GM12878 (cell line): ENCODE measurements around the gene GLRA1. TPM values are rescaled to one million over a fixed set of nuclear protein-coding genes. Genes with fewer than 3 reads are reported as not detected.

ENCODE experiments used
- ATAC-seq: fragments of 200-7000 bp; cut with Tn5 transposase; 3 replicates; pipeline ENCODE4 v1.9.1; 2020; ENCODE audit warnings: mild to moderate bottlenecking, moderate library complexity
- BruUV-seq: library from RNA; stranded (reverse); fragments of 400-500 nt; replicated peaks from 2 replicates; lab custom pipeline; 2021; lab: Mats Ljungman, UMichigan
- CTCF ChIA-PET: fragments of 300-600 bp; sonication (Branson Sonifier 250); formaldehyde crosslinking; extraction: SDS; loops from one replicate; lab custom pipeline; 2021; ENCODE audit warnings: inconsistent platforms; lab: Yijun Ruan, JAX
- POLR2A ChIA-PET: fragments of 350-600 bp; formaldehyde crosslinking; extraction: SDS; loops from one replicate; lab custom pipeline; 2021; ENCODE audit warnings: inconsistent platforms; lab: Charles Lee
- RAD21 ChIA-PET: fragments of 300-600 bp; sonication (Branson Sonifier 250); formaldehyde crosslinking; loops from one replicate; lab custom pipeline; 2023; ENCODE audit warnings: antibody characterized with exemption; ENCODE audit not compliant: unreplicated experiment; lab: Charles Lee
- SMC1A ChIA-PET: fragments of 300-600 bp; sonication (Branson Sonifier 250); formaldehyde crosslinking; loops from one replicate; lab custom pipeline; 2023; ENCODE audit not compliant: unreplicated experiment, uncharacterized antibody; lab: Charles Lee
- DNase-seq: peaks from one replicate; pipeline ENCODE4 v3.0.0-alpha.2; 2011; ENCODE audit warnings: low read depth, low spot score
- FAIRE-seq: peaks from 3 replicates; lab custom pipeline; 2011; peaks lifted over from hg19 to GRCh38; lab: Jason Lieb, UNC
- H2AFZ ChIP-seq: 2 replicates; pipeline ENCODE4 v1.6.0; 2011; ENCODE audit warnings: low read depth, low read length, control low read depth; ENCODE audit not compliant: control insufficient read depth
- H3K27ac ChIP-seq: 2 replicates; pipeline ENCODE4 v1.5.1; 2011; ENCODE audit warnings: control low read depth; ENCODE audit not compliant: control insufficient read depth, insufficient read depth
- H3K27me3 ChIP-seq, 2 experiments: replicated peaks in 1 of 2; 2 replicates each; pipeline versions ENCODE4 v1.6.0 to v1.6.1; 2011; ENCODE audit warnings: low read length in 1 of 2; ENCODE audit not compliant: control insufficient read depth in 2 of 2, insufficient read depth in 2 of 2
- H3K36me3 ChIP-seq, 2 experiments: 2 replicates each; pipeline ENCODE4 v1.5.1; 2011; ENCODE audit warnings: low read length in 1 of 2; ENCODE audit not compliant: control insufficient read depth in 2 of 2, insufficient read depth in 2 of 2
- H3K4me1 ChIP-seq: 2 replicates; pipeline ENCODE4 v1.6.1; 2011; ENCODE audit warnings: mild to moderate bottlenecking, low read length, moderate library complexity, mixed read lengths; ENCODE audit not compliant: control insufficient read depth, insufficient read depth
- H3K4me2 ChIP-seq: 2 replicates; pipeline ENCODE4 v1.6.0; 2011; ENCODE audit warnings: control low read depth; ENCODE audit not compliant: control insufficient read depth, insufficient read depth
- H3K4me3 ChIP-seq: fragments of 200-600 bp; sonication (generic); 2 replicates; pipeline ENCODE4 v1.5.1; 2016
- H3K79me2 ChIP-seq: 2 replicates; pipeline ENCODE4 v1.6.0; 2011; ENCODE audit warnings: low read length; ENCODE audit not compliant: control insufficient read depth, insufficient read depth
- H3K9ac ChIP-seq: 2 replicates; pipeline ENCODE4 v1.8.0; 2011; ENCODE audit warnings: low read length, control low read depth, mixed read lengths; ENCODE audit not compliant: control insufficient read depth, insufficient read depth
- H3K9me3 ChIP-seq: replicated peaks from 3 replicates; pipeline ENCODE4 v1.5.1; 2011; ENCODE audit warnings: mild to moderate bottlenecking, low read length; ENCODE audit not compliant: control insufficient read depth, insufficient read depth
- H4K20me1 ChIP-seq: 2 replicates; pipeline ENCODE4 v1.6.0; 2011; ENCODE audit not compliant: control insufficient read depth, insufficient read depth
- CEBPB ChIP-seq, 2 experiments: fragments of 150-350 bp in 1 of 2; IDR thresholded peaks; 2 replicates each; pipeline ENCODE4 v1.6.1; 2012 to 2014; ENCODE audit warnings: low read depth in 2 of 2, low read length in 2 of 2, borderline replicate concordance in 1 of 2, inconsistent platforms in 1 of 2
- CHD4 ChIP-seq: fragments of 200-600 bp; sonication (generic); IDR thresholded peaks from 2 replicates; pipeline ENCODE4 v1.6.1; 2016; ENCODE audit warnings: mild to moderate bottlenecking
- HDAC2 ChIP-seq: fragments of 200-600 bp; sonication (generic); IDR thresholded peaks from 2 replicates; pipeline ENCODE4 v1.6.1; 2017
- IRF4 ChIP-seq: IDR thresholded peaks from 2 replicates; pipeline ENCODE4 v1.6.1; 2011; ENCODE audit warnings: low read depth, low read length
- KAT2A ChIP-seq: conservative IDR thresholded peaks from 2 replicates; pipeline ENCODE4 v1.6.1; 2011; ENCODE audit warnings: low read depth, low read length; ENCODE audit not compliant: control insufficient read depth
- LARP7 ChIP-seq: fragments of 450-650 bp; IDR thresholded peaks from 2 replicates; pipeline ENCODE4 v1.6.1; 2017; ENCODE audit warnings: mild to moderate bottlenecking
- NRF1 ChIP-seq: conservative IDR thresholded peaks from 2 replicates; pipeline ENCODE4 v1.6.1; 2011; ENCODE audit warnings: mild to moderate bottlenecking, low read depth, low read length, improper control_type of control experiment
- POLR2A ChIP-seq: IDR thresholded peaks from 2 replicates; pipeline ENCODE4 v1.6.1; 2011; ENCODE audit warnings: low read depth, mild to moderate bottlenecking, low read length
- POU2F2 ChIP-seq: IDR thresholded peaks from 3 replicates; pipeline ENCODE4 v1.6.1; 2011; ENCODE audit warnings: low read depth, mild to moderate bottlenecking, low read length, borderline replicate concordance
- WGBS: methylation state at CpG from one replicate; pipeline ENCODE4 v1.1.6; 2016; ENCODE audit warnings: low lambda C conversion rate; ENCODE audit not compliant: insufficient replicate concordance, insufficient coverage; ENCODE audit errors: missing lambda C conversion rate; 5-methylcytosine and 5-hydroxymethylcytosine counted together
- in situ Hi-C: fragments of 300-500 bp; cut with MboI; formaldehyde crosslinking; loops from 9 replicates; pipeline ENCODE4 v1.14.3; 2018; ENCODE audit warnings: mixed read lengths
- intact Hi-C: fragments of 100-400 bp; cut with micrococcal nuclease; formaldehyde crosslinking; loops from one replicate; pipeline ENCODE4 v1.14.2; 2022; ENCODE audit not compliant: unreplicated experiment
- polyA plus RNA-seq, 11 experiments: library from polyadenylated mRNA; depleted of rRNA in 4 of 11; unstranded in 6 of 11; stranded (reverse) in 5 of 11; fragments of >200 nt; fragmentation: Nextera tagmentation in 4 of 11; fragmentation: Illumina TruSeq in 1 of 11; extraction: Ambion mirVana in 4 of 11; extraction: Trizol in 1 of 11; gene quantifications; 1 replicate in 1 of 11; 2 replicates in 10 of 11; pipeline versions ENCODE4 v1.2.1 to v1.2.3, GENCODE V29; 2011 to 2016; ENCODE audit warnings: inconsistent platforms in 2 of 11, missing spikeins in 2 of 11, low read depth in 1 of 11
- total RNA-seq, 4 experiments: library from RNA; depleted of rRNA in 3 of 4; stranded (reverse); fragments of >200 nt in 3 of 4; fragmentation: Illumina TruSeq in 1 of 4; extraction: Trizol in 1 of 4; gene quantifications; 2 replicates each; pipeline versions ENCODE4 v1.2.1 to v1.2.3, GENCODE V29; 2013 to 2021
- TF ChIP-seq, protein P1 (sequence below): fragments of 450-650 bp; IDR thresholded peaks from 2 replicates; pipeline ENCODE4 v1.6.1; 2016; ENCODE audit warnings: mild to moderate bottlenecking, moderate library complexity, borderline replicate concordance
- TF ChIP-seq, protein P2 (sequence below): fragments of 450-650 bp; formaldehyde crosslinking; IDR thresholded peaks from 2 replicates; pipeline ENCODE4 v1.4.0; 2022; ENCODE audit warnings: mild to moderate bottlenecking, moderate library complexity

GLRA1 gene
- total and polyA plus RNA-seq, 10 of the 15 experiments (the other 5 are each of a cell fraction or from before 2014, with no cell fraction given): not detected

DNA sequence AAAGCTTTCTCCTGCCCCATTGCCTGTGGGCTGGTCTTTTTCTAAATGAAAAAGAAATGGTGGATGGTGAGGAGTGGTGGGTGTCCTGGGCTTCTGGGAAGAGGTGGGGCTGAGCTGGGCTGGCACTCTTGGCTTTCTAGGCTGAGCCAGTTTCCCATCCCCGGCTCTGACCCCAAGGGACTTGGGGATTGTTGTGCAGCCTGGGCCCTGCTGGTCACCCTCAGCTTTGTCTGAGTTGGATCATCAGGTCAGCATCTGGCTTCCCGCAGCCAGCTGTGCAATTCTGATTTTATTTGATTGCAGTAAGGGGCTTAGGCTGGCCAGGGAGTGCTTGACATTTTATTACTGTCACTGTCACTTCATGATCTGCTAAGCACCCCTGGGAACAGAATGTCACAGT, 25.3 kb downstream of the GLRA1 start:
- H4K20me1 ChIP-seq: no peaks in the 10 kb centered on the region
- in situ Hi-C loops: no loop called here
- H3K4me1 ChIP-seq: peaks cover 16% of the 10 kb centered on the region
- no peak overlapping the region for H3K9ac ChIP-seq
- 65% methylated on average over 2 of the region's 2 CpGs for WGBS
- RAD21 ChIA-PET: no interaction called here
- ATAC-seq (no peak), FAIRE-seq (no peak), DNase-seq (no peak)
- H3K27ac ChIP-seq: no peak overlapping the region
- SMC1A ChIA-PET: interaction anchor here (0.8 to 1.4 kb wide), 2 partner anchors 31 to 244 kb away, joined by 3 read pairs; no protein-coding TSS in a partner anchor
- intact Hi-C loops: no loop called here
- H3K79me2 ChIP-seq: no peaks in the 10 kb centered on the region
- H3K9me3 ChIP-seq: no peaks in the 10 kb centered on the region
- BruUV-seq: no TSS peak
- no peaks in the 10 kb centered on the region for H3K36me3 ChIP-seq
- no peaks in the 10 kb centered on the region for H3K27me3 ChIP-seq
- CTCF ChIA-PET: interaction anchor here (1.1 kb wide), 1 partner anchor 11 kb away, joined by 3 read pairs; no protein-coding TSS in a partner anchor
- no peak overlapping the region for H3K4me3 ChIP-seq
- no peak overlapping the region for H2AFZ ChIP-seq
- no peak overlapping the region for H3K4me2 ChIP-seq
- POLR2A ChIA-PET: no interaction called here
- no peak for TF ChIP-seq IRF4
- TF ChIP-seq, protein P1, sequence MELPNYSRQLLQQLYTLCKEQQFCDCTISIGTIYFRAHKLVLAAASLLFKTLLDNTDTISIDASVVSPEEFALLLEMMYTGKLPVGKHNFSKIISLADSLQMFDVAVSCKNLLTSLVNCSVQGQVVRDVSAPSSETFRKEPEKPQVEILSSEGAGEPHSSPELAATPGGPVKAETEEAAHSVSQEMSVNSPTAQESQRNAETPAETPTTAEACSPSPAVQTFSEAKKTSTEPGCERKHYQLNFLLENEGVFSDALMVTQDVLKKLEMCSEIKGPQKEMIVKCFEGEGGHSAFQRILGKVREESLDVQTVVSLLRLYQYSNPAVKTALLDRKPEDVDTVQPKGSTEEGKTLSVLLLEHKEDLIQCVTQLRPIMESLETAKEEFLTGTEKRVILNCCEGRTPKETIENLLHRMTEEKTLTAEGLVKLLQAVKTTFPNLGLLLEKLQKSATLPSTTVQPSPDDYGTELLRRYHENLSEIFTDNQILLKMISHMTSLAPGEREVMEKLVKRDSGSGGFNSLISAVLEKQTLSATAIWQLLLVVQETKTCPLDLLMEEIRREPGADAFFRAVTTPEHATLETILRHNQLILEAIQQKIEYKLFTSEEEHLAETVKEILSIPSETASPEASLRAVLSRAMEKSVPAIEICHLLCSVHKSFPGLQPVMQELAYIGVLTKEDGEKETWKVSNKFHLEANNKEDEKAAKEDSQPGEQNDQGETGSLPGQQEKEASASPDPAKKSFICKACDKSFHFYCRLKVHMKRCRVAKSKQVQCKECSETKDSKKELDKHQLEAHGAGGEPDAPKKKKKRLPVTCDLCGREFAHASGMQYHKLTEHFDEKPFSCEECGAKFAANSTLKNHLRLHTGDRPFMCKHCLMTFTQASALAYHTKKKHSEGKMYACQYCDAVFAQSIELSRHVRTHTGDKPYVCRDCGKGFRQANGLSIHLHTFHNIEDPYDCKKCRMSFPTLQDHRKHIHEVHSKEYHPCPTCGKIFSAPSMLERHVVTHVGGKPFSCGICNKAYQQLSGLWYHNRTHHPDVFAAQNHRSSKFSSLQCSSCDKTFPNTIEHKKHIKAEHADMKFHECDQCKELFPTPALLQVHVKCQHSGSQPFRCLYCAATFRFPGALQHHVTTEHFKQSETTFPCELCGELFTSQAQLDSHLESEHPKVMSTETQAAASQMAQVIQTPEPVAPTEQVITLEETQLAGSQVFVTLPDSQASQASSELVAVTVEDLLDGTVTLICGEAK: no peak
- no peak for TF ChIP-seq KAT2A
- TF ChIP-seq, protein P2, sequence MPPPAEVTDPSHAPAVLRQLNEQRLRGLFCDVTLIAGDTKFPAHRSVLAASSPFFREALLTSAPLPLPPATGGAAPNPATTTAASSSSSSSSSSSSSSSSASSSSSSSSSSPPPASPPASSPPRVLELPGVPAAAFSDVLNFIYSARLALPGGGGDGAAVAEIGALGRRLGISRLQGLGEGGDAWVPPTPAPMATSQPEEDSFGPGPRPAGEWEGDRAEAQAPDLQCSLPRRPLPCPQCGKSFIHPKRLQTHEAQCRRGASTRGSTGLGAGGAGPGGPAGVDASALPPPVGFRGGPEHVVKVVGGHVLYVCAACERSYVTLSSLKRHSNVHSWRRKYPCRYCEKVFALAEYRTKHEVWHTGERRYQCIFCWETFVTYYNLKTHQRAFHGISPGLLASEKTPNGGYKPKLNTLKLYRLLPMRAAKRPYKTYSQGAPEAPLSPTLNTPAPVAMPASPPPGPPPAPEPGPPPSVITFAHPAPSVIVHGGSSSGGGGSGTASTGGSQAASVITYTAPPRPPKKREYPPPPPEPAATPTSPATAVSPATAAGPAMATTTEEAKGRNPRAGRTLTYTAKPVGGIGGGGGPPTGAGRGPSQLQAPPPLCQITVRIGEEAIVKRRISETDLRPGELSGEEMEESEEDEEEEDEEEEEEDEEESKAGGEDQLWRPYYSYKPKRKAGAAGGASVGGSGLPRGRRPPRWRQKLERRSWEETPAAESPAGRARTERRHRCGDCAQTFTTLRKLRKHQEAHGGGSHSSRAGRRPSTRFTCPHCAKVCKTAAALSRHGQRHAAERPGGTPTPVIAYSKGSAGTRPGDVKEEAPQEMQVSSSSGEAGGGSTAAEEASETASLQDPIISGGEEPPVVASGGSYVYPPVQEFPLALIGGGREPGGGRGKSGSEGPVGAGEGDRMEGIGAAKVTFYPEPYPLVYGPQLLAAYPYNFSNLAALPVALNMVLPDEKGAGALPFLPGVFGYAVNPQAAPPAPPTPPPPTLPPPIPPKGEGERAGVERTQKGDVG (CRISPR knock-in tag): no peak
- no peak for TF ChIP-seq NRF1
- TF ChIP-seq CHD4: no peak
- no peak for TF ChIP-seq LARP7
- no peak for TF ChIP-seq HDAC2
- TF ChIP-seq POU2F2: no peak
- no peak for TF ChIP-seq POLR2A
- no peak for TF ChIP-seq CEBPB (IDR thresholded peaks at IDR 0.05; ENCODE audit: borderline replicate concordance in 1 of 2, low read depth in 2 of 2, low read length in 2 of 2)
- TF ChIP-seq, all 136 proteins: peak for 0
